WTC11 (cell line): ENCODE measurements around the gene UQCC2. TPM values are rescaled to one million over a fixed set of nuclear protein-coding genes. Genes with fewer than 3 reads are reported as not detected.

Source experiments
- ATAC-seq: fragments of 200-7000 bp; cut with Tn5 transposase; 2 replicates; pipeline ENCODE4 v1.10.0; 2021; ENCODE audit warnings: mild to moderate bottlenecking, moderate library complexity
- CTCF ChIA-PET: fragments of 300-600 bp; sonication (Branson Sonifier 250); formaldehyde crosslinking; loops from one replicate; lab custom pipeline; 2021; ENCODE audit warnings: antibody characterized with exemption; lab: Charles Lee
- POLR2A ChIA-PET: fragments of 350-600 bp; sonication (Branson Sonifier 250); formaldehyde crosslinking; loops from one replicate; lab custom pipeline; 2021; ENCODE audit warnings: antibody characterized with exemption; lab: Charles Lee
- DNase-seq: peaks from one replicate; pipeline ENCODE4 v3.0.0; 2021; ENCODE audit warnings: low spot score
- H3K27ac Mint-ChIP-seq: 2 replicates; pipeline ENCODE4 v1.8.0; 2021; ENCODE audit warnings: mixed read lengths
- H3K27me3 Mint-ChIP-seq: 2 replicates; pipeline ENCODE4 v1.8.0; 2021; ENCODE audit warnings: low read depth, mild to moderate bottlenecking, moderate library complexity, mixed read lengths
- H3K36me3 Mint-ChIP-seq: 2 replicates; pipeline ENCODE4 v1.8.0; 2021; ENCODE audit warnings: mixed read lengths
- H3K4me1 Mint-ChIP-seq: 2 replicates; pipeline ENCODE4 v1.8.0; 2022; ENCODE audit warnings: mixed read lengths
- H3K4me3 Mint-ChIP-seq: 2 replicates; pipeline ENCODE4 v1.8.0; 2021; ENCODE audit warnings: mild to moderate bottlenecking, moderate library complexity, mixed read lengths
- H3K9me3 Mint-ChIP-seq: 2 replicates; pipeline ENCODE4 v1.8.0; 2021; ENCODE audit warnings: mixed read lengths
- CREB1 ChIP-seq: sonication (generic); formaldehyde crosslinking; IDR thresholded peaks from 2 replicates; pipeline ENCODE4 v1.8.0; 2023; ENCODE audit warnings: mild to moderate bottlenecking, missing genetic modification reagents
- E2F1 ChIP-seq: sonication (generic); formaldehyde crosslinking; IDR thresholded peaks from 2 replicates; pipeline ENCODE4 v1.8.0; 2022; ENCODE audit warnings: mild to moderate bottlenecking, missing genetic modification reagents
- FOXJ3 ChIP-seq: sonication (generic); formaldehyde crosslinking; IDR thresholded peaks from 2 replicates; pipeline ENCODE4 v1.9.0; 2021; ENCODE audit warnings: missing genetic modification reagents, mild to moderate bottlenecking, borderline replicate concordance
- GABPB1 ChIP-seq: sonication (generic); formaldehyde crosslinking; IDR thresholded peaks from 2 replicates; pipeline ENCODE4 v1.8.1; 2023; ENCODE audit warnings: mild to moderate bottlenecking, missing genetic modification reagents
- JUN ChIP-seq: sonication (generic); formaldehyde crosslinking; IDR thresholded peaks from 2 replicates; pipeline ENCODE4 v1.8.0; 2023; ENCODE audit warnings: mild to moderate bottlenecking, missing genetic modification reagents
- KAT7 ChIP-seq: sonication (generic); formaldehyde crosslinking; IDR thresholded peaks from 2 replicates; pipeline ENCODE4 v1.8.1; 2023; ENCODE audit warnings: missing genetic modification reagents, mild to moderate bottlenecking, borderline replicate concordance
- NFATC4 ChIP-seq: fragments of 250-450 bp; sonication (Bioruptor Pico); IDR thresholded peaks from 2 replicates; pipeline ENCODE4 v1.9.0; 2021; ENCODE audit warnings: mild to moderate bottlenecking
- NFE2L1 ChIP-seq: sonication (generic); formaldehyde crosslinking; IDR thresholded peaks from 2 replicates; pipeline ENCODE4 v1.8.1; 2023; ENCODE audit warnings: missing genetic modification reagents
- NR3C1 ChIP-seq: sonication (generic); formaldehyde crosslinking; conservative IDR thresholded peaks from 2 replicates; pipeline ENCODE4 v1.8.1; 2023; ENCODE audit warnings: low read depth, mild to moderate bottlenecking, missing genetic modification reagents
- TEAD4 ChIP-seq: sonication (generic); formaldehyde crosslinking; IDR thresholded peaks from 2 replicates; pipeline ENCODE4 v1.8.0; 2022; ENCODE audit warnings: mild to moderate bottlenecking, missing genetic modification reagents
- USF2 ChIP-seq: sonication (generic); formaldehyde crosslinking; IDR thresholded peaks from 2 replicates; pipeline ENCODE4 v1.8.1; 2023; ENCODE audit warnings: mild to moderate bottlenecking, missing genetic modification reagents, moderate library complexity
- ZMAT4 ChIP-seq: fragments of 250-450 bp; sonication (Bioruptor Pico); IDR thresholded peaks from 2 replicates; pipeline ENCODE4 v1.9.0; 2021; ENCODE audit warnings: mild to moderate bottlenecking
- total RNA-seq: library from RNA; stranded (reverse); gene quantifications from 3 replicates; pipeline ENCODE4 v1.2.3, GENCODE V29; 2021
- TF ChIP-seq, protein P1 (sequence below): fragments of 250-450 bp; sonication (Bioruptor Pico); IDR thresholded peaks from 2 replicates; pipeline ENCODE4 v1.8.0; 2021; ENCODE audit warnings: mild to moderate bottlenecking
- TF ChIP-seq, protein P2 (sequence below): sonication (generic); formaldehyde crosslinking; IDR thresholded peaks from 2 replicates; pipeline ENCODE4 v1.8.1; 2022; ENCODE audit warnings: low read depth, missing genetic modification reagents, borderline replicate concordance
- TF ChIP-seq, protein P3 (sequence below): sonication (generic); formaldehyde crosslinking; IDR thresholded peaks from 2 replicates; pipeline ENCODE4 v1.8.0; 2023; ENCODE audit warnings: missing genetic modification reagents
- TF ChIP-seq, protein P4 (sequence below): sonication (generic); formaldehyde crosslinking; IDR thresholded peaks from 2 replicates; pipeline ENCODE4 v1.8.1; 2022; ENCODE audit warnings: mild to moderate bottlenecking, missing genetic modification reagents, moderate library complexity, borderline replicate concordance
- TF ChIP-seq, protein P5 (sequence below): sonication (generic); formaldehyde crosslinking; IDR thresholded peaks from 2 replicates; pipeline ENCODE4 v1.8.1; 2023; ENCODE audit warnings: mild to moderate bottlenecking, missing genetic modification reagents
- TF ChIP-seq, protein P6 (sequence below): fragments of 250-450 bp; sonication (Bioruptor Pico); IDR thresholded peaks from 2 replicates; pipeline ENCODE4 v1.9.0; 2021; ENCODE audit warnings: moderate library complexity, mild to moderate bottlenecking, inconsistent platforms, borderline replicate concordance

UQCC2 gene
- total RNA-seq, 1 experiment from 2014 or later = 65.8 TPM

- ATAC-seq = no peak
- no peak overlapping the region for H3K27ac Mint-ChIP-seq
- TF ChIP-seq JUN = no peak
- no peak for TF ChIP-seq ZMAT4
- TF ChIP-seq NFE2L1 (CRISPR knock-in tag) = no peak
- TF ChIP-seq NFATC4 (CRISPR knock-in tag) = no peak
- TF ChIP-seq, protein P1, sequence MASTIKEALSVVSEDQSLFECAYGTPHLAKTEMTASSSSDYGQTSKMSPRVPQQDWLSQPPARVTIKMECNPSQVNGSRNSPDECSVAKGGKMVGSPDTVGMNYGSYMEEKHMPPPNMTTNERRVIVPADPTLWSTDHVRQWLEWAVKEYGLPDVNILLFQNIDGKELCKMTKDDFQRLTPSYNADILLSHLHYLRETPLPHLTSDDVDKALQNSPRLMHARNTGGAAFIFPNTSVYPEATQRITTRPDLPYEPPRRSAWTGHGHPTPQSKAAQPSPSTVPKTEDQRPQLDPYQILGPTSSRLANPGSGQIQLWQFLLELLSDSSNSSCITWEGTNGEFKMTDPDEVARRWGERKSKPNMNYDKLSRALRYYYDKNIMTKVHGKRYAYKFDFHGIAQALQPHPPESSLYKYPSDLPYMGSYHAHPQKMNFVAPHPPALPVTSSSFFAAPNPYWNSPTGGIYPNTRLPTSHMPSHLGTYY (CRISPR knock-in tag) = no peak
- TF ChIP-seq NR3C1 = no peak
- TF ChIP-seq, protein P2, sequence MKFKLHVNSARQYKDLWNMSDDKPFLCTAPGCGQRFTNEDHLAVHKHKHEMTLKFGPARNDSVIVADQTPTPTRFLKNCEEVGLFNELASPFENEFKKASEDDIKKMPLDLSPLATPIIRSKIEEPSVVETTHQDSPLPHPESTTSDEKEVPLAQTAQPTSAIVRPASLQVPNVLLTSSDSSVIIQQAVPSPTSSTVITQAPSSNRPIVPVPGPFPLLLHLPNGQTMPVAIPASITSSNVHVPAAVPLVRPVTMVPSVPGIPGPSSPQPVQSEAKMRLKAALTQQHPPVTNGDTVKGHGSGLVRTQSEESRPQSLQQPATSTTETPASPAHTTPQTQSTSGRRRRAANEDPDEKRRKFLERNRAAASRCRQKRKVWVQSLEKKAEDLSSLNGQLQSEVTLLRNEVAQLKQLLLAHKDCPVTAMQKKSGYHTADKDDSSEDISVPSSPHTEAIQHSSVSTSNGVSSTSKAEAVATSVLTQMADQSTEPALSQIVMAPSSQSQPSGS (CRISPR knock-in tag) = no peak
- no peak for TF ChIP-seq E2F1 (CRISPR knock-in tag)
- no peak for TF ChIP-seq CREB1
- no peak for TF ChIP-seq GABPB1 (CRISPR knock-in tag)
- TF ChIP-seq, protein P3, sequence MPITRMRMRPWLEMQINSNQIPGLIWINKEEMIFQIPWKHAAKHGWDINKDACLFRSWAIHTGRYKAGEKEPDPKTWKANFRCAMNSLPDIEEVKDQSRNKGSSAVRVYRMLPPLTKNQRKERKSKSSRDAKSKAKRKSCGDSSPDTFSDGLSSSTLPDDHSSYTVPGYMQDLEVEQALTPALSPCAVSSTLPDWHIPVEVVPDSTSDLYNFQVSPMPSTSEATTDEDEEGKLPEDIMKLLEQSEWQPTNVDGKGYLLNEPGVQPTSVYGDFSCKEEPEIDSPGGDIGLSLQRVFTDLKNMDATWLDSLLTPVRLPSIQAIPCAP = no peak
- TF ChIP-seq FOXJ3 = no peak
- TF ChIP-seq TEAD4 (CRISPR knock-in tag) = no peak
- TF ChIP-seq, protein P4, sequence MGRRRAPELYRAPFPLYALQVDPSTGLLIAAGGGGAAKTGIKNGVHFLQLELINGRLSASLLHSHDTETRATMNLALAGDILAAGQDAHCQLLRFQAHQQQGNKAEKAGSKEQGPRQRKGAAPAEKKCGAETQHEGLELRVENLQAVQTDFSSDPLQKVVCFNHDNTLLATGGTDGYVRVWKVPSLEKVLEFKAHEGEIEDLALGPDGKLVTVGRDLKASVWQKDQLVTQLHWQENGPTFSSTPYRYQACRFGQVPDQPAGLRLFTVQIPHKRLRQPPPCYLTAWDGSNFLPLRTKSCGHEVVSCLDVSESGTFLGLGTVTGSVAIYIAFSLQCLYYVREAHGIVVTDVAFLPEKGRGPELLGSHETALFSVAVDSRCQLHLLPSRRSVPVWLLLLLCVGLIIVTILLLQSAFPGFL (CRISPR knock-in tag) = no peak
- TF ChIP-seq, protein P5, sequence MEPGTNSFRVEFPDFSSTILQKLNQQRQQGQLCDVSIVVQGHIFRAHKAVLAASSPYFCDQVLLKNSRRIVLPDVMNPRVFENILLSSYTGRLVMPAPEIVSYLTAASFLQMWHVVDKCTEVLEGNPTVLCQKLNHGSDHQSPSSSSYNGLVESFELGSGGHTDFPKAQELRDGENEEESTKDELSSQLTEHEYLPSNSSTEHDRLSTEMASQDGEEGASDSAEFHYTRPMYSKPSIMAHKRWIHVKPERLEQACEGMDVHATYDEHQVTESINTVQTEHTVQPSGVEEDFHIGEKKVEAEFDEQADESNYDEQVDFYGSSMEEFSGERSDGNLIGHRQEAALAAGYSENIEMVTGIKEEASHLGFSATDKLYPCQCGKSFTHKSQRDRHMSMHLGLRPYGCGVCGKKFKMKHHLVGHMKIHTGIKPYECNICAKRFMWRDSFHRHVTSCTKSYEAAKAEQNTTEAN = no peak
- no peak for TF ChIP-seq KAT7 (CRISPR knock-in tag)
- TF ChIP-seq USF2 (CRISPR knock-in tag) = no peak
- TF ChIP-seq, protein P6, sequence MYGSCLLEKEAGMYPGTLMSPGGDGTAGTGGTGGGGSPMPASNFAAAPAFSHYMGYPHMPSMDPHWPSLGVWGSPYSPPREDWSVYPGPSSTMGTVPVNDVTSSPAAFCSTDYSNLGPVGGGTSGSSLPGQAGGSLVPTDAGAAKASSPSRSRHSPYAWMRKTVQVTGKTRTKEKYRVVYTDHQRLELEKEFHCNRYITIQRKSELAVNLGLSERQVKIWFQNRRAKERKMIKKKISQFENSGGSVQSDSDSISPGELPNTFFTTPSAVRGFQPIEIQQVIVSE (CRISPR knock-in tag) = no peak
- TF ChIP-seq, all 79 proteins: peak for 0
Observed at GRCh38 chr6:33737267-33738026, 25.9 kb upstream of the UQCC2 start.

More at GRCh38 chr6:33737267-33738026, 25.9 kb upstream of the UQCC2 start:
- Mint-ChIP-seq H3K4me3 (no peak overlapping the region), H3K36me3 (no peaks in the 10 kb centered on the region), H3K4me1 (no peaks in the 10 kb centered on the region; the same call in none of the 2 replicates), H3K9me3 (no peaks in the 10 kb centered on the region), H3K27me3 (no peaks in the 10 kb centered on the region)
- ChIA-PET CTCF (interaction anchor here (1.0 to 3.3 kb wide), 3 partner anchors 26 to 71 kb away, joined by 3 to 13 read pairs (median 7); partner anchors contain the start of gene UQCC2), POLR2A (no interaction called here)
- no peak for DNase-seq
